Activated naive CD8-positive, alpha-beta T cell treated with anti-CD3 and anti-CD28 coated beads, Interleukin-2, amount 50 U/mL, for 16 hours (primary cell): ENCODE measurements around the gene MXI1.

Experiments
- DNase-seq: peaks from one replicate; pipeline ENCODE4 v3.0.0-alpha.2; 2020; ENCODE audit warnings: low read depth, low spot score

The MXI1 gene

GRCh38 chr10:110207011-110207804, at the start of gene MXI1:
Gene MXI1, plus strand, starts transcription at chr10:110207605. Its CDS starts 204 bp downstream, at chr10:110207809.
- DNase-seq, result no peak

- no peak for DNase-seq
These were observed 49.1 kb upstream of the MXI1 start for GRCh38 chr10:110158051-110159005.

GRCh38 chr10:110160081-110160480, 47.3 kb upstream of the MXI1 start:
- no peak for DNase-seq

GRCh38 chr10:110160522-110160921, 46.9 kb upstream of the MXI1 start:
- DNase-seq, result no peak

GRCh38 chr10:110162741-110163145, 44.7 kb upstream of the MXI1 start:
- no peak for DNase-seq

GRCh38 chr10:110163192-110163773, 44.1 kb upstream of the MXI1 start:
- DNase-seq, result no peak

GRCh38 chr10:110163841-110164240, 43.6 kb upstream of the MXI1 start:
- DNase-seq, result no peak

- DNase-seq, result no peak
These were observed 42.2 kb upstream of the MXI1 start for GRCh38 chr10:110165239-110165638.

- no peak for DNase-seq
These were observed 40.3 kb upstream of the MXI1 start for GRCh38 chr10:110167149-110167548.

- DNase-seq, result no peak
These were observed 38.6 kb upstream of the MXI1 start for GRCh38 chr10:110168601-110169481.

GRCh38 chr10:110169586-110169985, 37.8 kb upstream of the MXI1 start:
- DNase-seq, result no peak

GRCh38 chr10:110170142-110170971, 37.0 kb upstream of the MXI1 start:
- DNase-seq, result no peak

- no peak for DNase-seq
These were observed 36.4 kb upstream of the MXI1 start for GRCh38 chr10:110171032-110171431.

- DNase-seq, result no peak
These were observed 35.2 kb upstream of the MXI1 start for GRCh38 chr10:110172155-110172554.

- no peak for DNase-seq
These were observed 33.2 kb upstream of the MXI1 start for GRCh38 chr10:110174201-110174600.

- no peak for DNase-seq
These were observed 32.6 kb upstream of the MXI1 start for GRCh38 chr10:110174816-110175215.

GRCh38 chr10:110175406-110175805, 32.0 kb upstream of the MXI1 start:
- no peak for DNase-seq

GRCh38 chr10:110176141-110177030, 31.0 kb upstream of the MXI1 start:
- no peak for DNase-seq

GRCh38 chr10:110179220-110179619, 28.2 kb upstream of the MXI1 start:
- no peak for DNase-seq
